SK-N-SH (cell line): ENCODE data around the gene LY6G5C. TPM values are rescaled to one million over a fixed set of nuclear protein-coding genes. Genes with fewer than 3 reads are reported as not detected.

Source experiments
- CTCF ChIA-PET: fragments of 300-600, 350-600 bp; formaldehyde crosslinking; extraction: SDS; loops from one replicate; lab custom pipeline; 2021; lab: Yijun Ruan, JAX
- POLR2A ChIA-PET: fragments of 350-600 bp; sonication (Branson Sonifier 250); formaldehyde crosslinking; extraction: SDS; loops from one replicate; lab custom pipeline; 2020; ENCODE audit warnings: antibody characterized with exemption, inconsistent platforms; lab: Yijun Ruan, JAX
- DNase-seq: peaks from one replicate; pipeline ENCODE4 v3.0.0; 2012
- H2AFZ ChIP-seq: fragments of 200-600 bp; sonication (generic); 2 replicates; pipeline ENCODE4 v1.8.1; 2016; ENCODE audit warnings: antibody characterized with exemption, mild to moderate bottlenecking, low read depth
- H3F3A ChIP-seq: fragments of 200-600 bp; sonication (generic); replicated peaks from 2 replicates; pipeline ENCODE3; 2016; ENCODE audit warnings: antibody characterized with exemption, mild to moderate bottlenecking; ENCODE audit not compliant: insufficient read depth
- H3K27ac ChIP-seq, 2 experiments: fragments of 200-500 bp in 1 of 2; fragments of 200-600 bp in 1 of 2; sonication (Bioruptor generic) in 1 of 2; sonication (generic), shearing (Covaris generic) in 1 of 2; 2 replicates each; pipeline versions ENCODE4 v1.5.1 to v1.6.1; 2014 to 2016; ENCODE audit warnings: low read depth in 2 of 2, inconsistent platforms in 1 of 2, low read length in 1 of 2, mild to moderate bottlenecking in 1 of 2, mixed read lengths in 1 of 2
- H3K27me3 ChIP-seq: fragments of 200-600 bp; sonication (generic), shearing (Covaris generic); 2 replicates; pipeline ENCODE4 v1.6.1; 2016; ENCODE audit warnings: mixed run types; ENCODE audit not compliant: insufficient read depth
- H3K36me3 ChIP-seq, 2 experiments: fragments of 200-500 bp in 1 of 2; fragments of 200-600 bp in 1 of 2; sonication (Bioruptor generic) in 1 of 2; sonication (generic) in 1 of 2; replicated peaks in 1 of 2; 2 replicates each; pipeline versions ENCODE3 to v1.5.1; 2014 to 2016; ENCODE audit warnings: low read length in 1 of 2, mild to moderate bottlenecking in 1 of 2; ENCODE audit not compliant: insufficient read depth in 2 of 2, control insufficient read depth in 1 of 2
- H3K4me1 ChIP-seq, 2 experiments: fragments of 200-500 bp in 1 of 2; fragments of 200-600 bp in 1 of 2; sonication (Bioruptor generic) in 1 of 2; sonication (generic), shearing (Covaris generic) in 1 of 2; 2 replicates each; pipeline versions ENCODE4 v1.5.1 to v1.6.1; 2014 to 2016; ENCODE audit warnings: low read depth in 1 of 2, low read length in 1 of 2, mixed run types in 1 of 2; ENCODE audit not compliant: insufficient read depth in 2 of 2, control insufficient read depth in 1 of 2
- H3K4me2 ChIP-seq: fragments of 200-600 bp; sonication (generic), shearing (Covaris generic); 2 replicates; pipeline ENCODE4 v1.6.1; 2017; ENCODE audit warnings: mixed run types
- H3K4me3 ChIP-seq, 2 experiments: fragments of 200-500 bp in 1 of 2; fragments of 200-600 bp in 1 of 2; sonication (Bioruptor generic) in 1 of 2; sonication (generic), shearing (Covaris generic) in 1 of 2; 2 replicates each; pipeline versions ENCODE4 v1.5.1 to v1.8.1; 2014 to 2016; ENCODE audit warnings: low read depth in 2 of 2, inconsistent platforms in 1 of 2, low read length in 1 of 2, mild to moderate bottlenecking in 1 of 2, mixed read lengths in 1 of 2, moderate library complexity in 1 of 2
- H3K79me2 ChIP-seq: fragments of 200-600 bp; sonication (generic); 2 replicates; pipeline ENCODE4 v1.8.1; 2017; ENCODE audit warnings: mild to moderate bottlenecking; ENCODE audit not compliant: insufficient read depth
- H3K9ac ChIP-seq: fragments of 200-600 bp; sonication (generic); 2 replicates; pipeline ENCODE4 v1.6.1; 2017; ENCODE audit warnings: mixed run types
- H3K9me2 ChIP-seq: fragments of 200-600 bp; sonication (generic); 2 replicates; pipeline ENCODE4 v1.6.1; 2017; ENCODE audit warnings: mixed run types
- H3K9me3 ChIP-seq: fragments of 200-600 bp; sonication (generic); 2 replicates; pipeline ENCODE4 v1.6.1; 2017; ENCODE audit warnings: mixed run types, mild to moderate bottlenecking, moderate library complexity
- H4K20me1 ChIP-seq: fragments of 200-600 bp; sonication (generic); 2 replicates; pipeline ENCODE4 v1.6.1; 2017; ENCODE audit warnings: mild to moderate bottlenecking, mixed run types; ENCODE audit not compliant: insufficient read depth
- CTCF ChIP-seq: fragments of 200-600 bp; sonication (generic); IDR thresholded peaks from 2 replicates; pipeline ENCODE4 v1.6.1; 2017; ENCODE audit warnings: antibody characterized with exemption, mild to moderate bottlenecking, moderate library complexity
- ELF1 ChIP-seq: IDR thresholded peaks from 2 replicates; pipeline ENCODE4 v1.4.0; 2012
- FOSL2 ChIP-seq: IDR thresholded peaks from 2 replicates; pipeline ENCODE4 v1.4.0; 2012; ENCODE audit warnings: low read depth, mild to moderate bottlenecking, moderate library complexity, borderline replicate concordance
- FOXJ3 ChIP-seq: sonication (generic); formaldehyde crosslinking; IDR thresholded peaks from 2 replicates; pipeline ENCODE4 v1.5.1; 2020; ENCODE audit warnings: mild to moderate bottlenecking, missing genetic modification reagents
- GATA2 ChIP-seq: sonication (generic); formaldehyde crosslinking; IDR thresholded peaks from 2 replicates; pipeline ENCODE4 v1.5.0; 2020; ENCODE audit warnings: mild to moderate bottlenecking, missing genetic modification reagents
- IRF3 ChIP-seq: fragments of 150-350 bp; IDR thresholded peaks from 2 replicates; pipeline ENCODE4 v1.6.1; 2016; ENCODE audit warnings: mild to moderate bottlenecking, low read depth, low read length
- JUND ChIP-seq: IDR thresholded peaks from 2 replicates; pipeline ENCODE4 v1.4.0; 2012
- MEF2A ChIP-seq: IDR thresholded peaks from 2 replicates; pipeline ENCODE4 v1.4.0; 2012; ENCODE audit warnings: low read depth, borderline replicate concordance
- NFIC ChIP-seq: IDR thresholded peaks from 2 replicates; pipeline ENCODE4 v1.4.0; 2012; ENCODE audit warnings: borderline replicate concordance
- NRF1 ChIP-seq: IDR thresholded peaks from 2 replicates; pipeline ENCODE4 v1.6.1; 2012; ENCODE audit warnings: low read depth, mild to moderate bottlenecking, low read length
- PBX3 ChIP-seq: IDR thresholded peaks from 2 replicates; pipeline ENCODE4; 2012
- REST ChIP-seq: IDR thresholded peaks from 2 replicates; pipeline ENCODE4 v1.6.1; 2012; ENCODE audit warnings: mild to moderate bottlenecking, low read depth, low read length, moderate library complexity
- RFX5 ChIP-seq: IDR thresholded peaks from 2 replicates; pipeline ENCODE4 v1.6.1; 2012; ENCODE audit warnings: mild to moderate bottlenecking, improper control_type of control experiment, low read length
- SIN3A ChIP-seq: IDR thresholded peaks from 2 replicates; pipeline ENCODE4 v1.6.1; 2012; ENCODE audit warnings: low read depth, mild to moderate bottlenecking, low read length, moderate library complexity, borderline replicate concordance
- TAF1 ChIP-seq: IDR thresholded peaks from 2 replicates; pipeline ENCODE4 v1.6.1; 2012; ENCODE audit warnings: low read depth, mild to moderate bottlenecking, low read length, moderate library complexity, borderline replicate concordance
- TCF12 ChIP-seq: IDR thresholded peaks from 2 replicates; pipeline ENCODE4 v1.4.0; 2012
- TEAD4 ChIP-seq: IDR thresholded peaks from 2 replicates; pipeline ENCODE4 v1.4.0; 2012; ENCODE audit warnings: mild to moderate bottlenecking, borderline replicate concordance; ENCODE audit not compliant: insufficient read depth
- USF1 ChIP-seq: IDR thresholded peaks from 2 replicates; pipeline ENCODE4 v1.4.0; 2012; ENCODE audit warnings: low read depth, borderline replicate concordance
- USF2 ChIP-seq: fragments of 150-350 bp; IDR thresholded peaks from 2 replicates; pipeline ENCODE4 v1.6.1; 2017; ENCODE audit warnings: antibody characterized with exemption, low read length, low read depth, borderline replicate concordance
- WGBS: methylation state at CpG from one replicate; pipeline ENCODE4 v1.1.6; 2017; ENCODE audit warnings: low lambda C conversion rate; 5-methylcytosine and 5-hydroxymethylcytosine counted together
- polyA plus RNA-seq, 3 experiments: library from polyadenylated mRNA; depleted of rRNA; stranded (reverse); fragments of >200 nt; gene quantifications; 2 replicates each; pipeline ENCODE4 v1.2.3, GENCODE V29; 2012

The LY6G5C gene
- polyA plus RNA-seq, 1 of the 3 experiments (the other 2 are of a cell fraction), result 1.1 TPM

- TF ChIP-seq NRF1 (peak; percentile 3; the same call in 1 of the 2 replicates), PBX3 (no peak; the same call in 1 of the 2 replicates), USF1 (no peak), IRF3 (no peak), FOSL2 (no peak), ELF1 (peak; percentile 81), RFX5 (no peak; the same call in 1 of the 2 replicates), TCF12 (no peak), MEF2A (no peak), FOXJ3 (CRISPR knock-in tag) (no peak), GATA2 (no peak)
Measured at GRCh38 chr6:31702819-31703716, 22.2 kb upstream of the LY6G5C start, which contains the start of gene ABHD16A (continued).

GRCh38 chr6:31702405-31702818 is 21.5 kb upstream of the LY6G5C start:
- Histone ChIP-seq H3K9me2 (no peaks in the 10 kb centered on the region), H3K4me1 (peaks cover 0 to 15% of the 10 kb centered on the region in 2 experiments; a peak in 2 of 4 replicates), H3K4me2 (peak overlapping the region; percentile 97), H3K4me3 (peak overlapping the region; percentile 81 to 98), H3F3A (peaks cover 12% of the 10 kb centered on the region), H4K20me1 (no peaks in the 10 kb centered on the region), H3K9me3 (no peaks in the 10 kb centered on the region), H3K27ac (peak overlapping the region; percentile 87 to 89), H3K36me3 (peaks cover 0 to 17% of the 10 kb centered on the region in 2 experiments), H3K9ac (peak overlapping the region; percentile 95), H3K27me3 (no peaks in the 10 kb centered on the region), H2AFZ (peak overlapping the region; percentile 91), H3K79me2 (peaks cover 36% of the 10 kb centered on the region)
- CTCF ChIA-PET, result interaction anchor here (0.7 to 1.7 kb wide), 4 partner anchors 10 to 126 kb away, joined by 3 to 5 read pairs (median 4); partner anchors contain the start of gene MSH5
- POLR2A ChIA-PET, result interaction anchor here (1.0 to 1.8 kb wide), 5 partner anchors 8 to 128 kb away, joined by 3 to 7 read pairs (median 4); partner anchors contain the start of genes HSPA1B and VARS1
- 2% methylated on average over 10 of the region's 10 CpGs for WGBS
- DNase-seq, result no peak
- no peak for TF ChIP-seq TEAD4
- no peak for TF ChIP-seq TAF1
- no peak for TF ChIP-seq USF2
- no peak for TF ChIP-seq REST
- TF ChIP-seq NFIC, result no peak
- no peak for TF ChIP-seq RFX5
- no peak for TF ChIP-seq MEF2A
- TF ChIP-seq CTCF, result no peak
- TF ChIP-seq JUND, result no peak
- TF ChIP-seq SIN3A, result no peak
- no peak for TF ChIP-seq USF1
